ENCODE results near the gene SERP2. TPM values are rescaled to one million over a fixed set of nuclear protein-coding genes. Genes with fewer than 3 reads are reported as not detected.

Gene SERP2
- total and polyA plus RNA-seq, 8 donors, result 1.2 to 13.8 (median 1.9) TPM

GRCh38 chr13:44433863-44434765 lies 60.5 kb downstream of the SERP2 start:
- DNase-seq, result peak in 1 of 6 donors; percentile 34
- intact Hi-C loops (cut with DNase I), result loop anchor here in 1 of 3 donors (10.0 kb wide), 1 partner anchor 239 kb away; no protein-coding TSS in a partner anchor
- Histone ChIP-seq H3K27me3 (no peaks in the 10 kb centered on the region), H3K27ac (peak overlapping the region in 3 of 4 donors; percentile 40 to 99 (median 98)), H3K9me3 (no peaks in the 10 kb centered on the region), H3K4me3 (peak overlapping the region; percentile 24 to 54 (median 38)), H3K4me1 (peaks cover 10 to 36% (median 11%) of the 10 kb centered on the region in 3 donors), H3K36me3 (peaks cover 0 to 7% (median 0%) of the 10 kb centered on the region in 3 donors)
- WGBS, 2 donors, result 65 to 73% methylated on average over 15 of the region's 15 CpGs
- TF ChIP-seq, protein P1, sequence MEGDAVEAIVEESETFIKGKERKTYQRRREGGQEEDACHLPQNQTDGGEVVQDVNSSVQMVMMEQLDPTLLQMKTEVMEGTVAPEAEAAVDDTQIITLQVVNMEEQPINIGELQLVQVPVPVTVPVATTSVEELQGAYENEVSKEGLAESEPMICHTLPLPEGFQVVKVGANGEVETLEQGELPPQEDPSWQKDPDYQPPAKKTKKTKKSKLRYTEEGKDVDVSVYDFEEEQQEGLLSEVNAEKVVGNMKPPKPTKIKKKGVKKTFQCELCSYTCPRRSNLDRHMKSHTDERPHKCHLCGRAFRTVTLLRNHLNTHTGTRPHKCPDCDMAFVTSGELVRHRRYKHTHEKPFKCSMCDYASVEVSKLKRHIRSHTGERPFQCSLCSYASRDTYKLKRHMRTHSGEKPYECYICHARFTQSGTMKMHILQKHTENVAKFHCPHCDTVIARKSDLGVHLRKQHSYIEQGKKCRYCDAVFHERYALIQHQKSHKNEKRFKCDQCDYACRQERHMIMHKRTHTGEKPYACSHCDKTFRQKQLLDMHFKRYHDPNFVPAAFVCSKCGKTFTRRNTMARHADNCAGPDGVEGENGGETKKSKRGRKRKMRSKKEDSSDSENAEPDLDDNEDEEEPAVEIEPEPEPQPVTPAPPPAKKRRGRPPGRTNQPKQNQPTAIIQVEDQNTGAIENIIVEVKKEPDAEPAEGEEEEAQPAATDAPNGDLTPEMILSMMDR (IDR thresholded peaks at IDR 0.05), result no peak
- ATAC-seq, result no peak
- FAIRE-seq, result no peak

DNA sequence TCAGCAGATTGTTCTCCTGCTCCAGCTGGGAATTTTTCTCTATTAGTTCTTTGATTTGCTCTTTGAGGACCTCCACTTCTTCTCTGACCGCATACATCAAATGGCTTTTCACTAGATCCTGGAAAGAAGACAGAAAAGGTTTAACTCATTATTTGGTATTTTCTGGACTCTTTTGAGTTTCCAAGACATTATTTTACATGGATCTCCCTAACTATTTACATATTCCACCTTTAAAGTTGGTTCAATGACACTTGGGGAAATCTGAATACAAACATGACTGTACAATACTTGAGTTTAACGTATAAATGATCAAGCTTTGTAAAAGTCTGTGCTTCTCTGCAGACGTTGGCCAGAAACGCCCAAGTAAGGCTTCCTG lies 61.1 kb downstream of the SERP2 start:
- 3 to 6% methylated on average over 4 of the region's 4 CpGs for WGBS, 2 donors
- intact Hi-C loops (cut with DNase I), result loop anchor here in 2 of 3 donors (5.0 to 10.0 kb wide), 2 partner anchors 240 to 387 kb away; no protein-coding TSS in a partner anchor
- H3K36me3 ChIP-seq, result peaks cover 0 to 7% (median 0%) of the 10 kb centered on the region in 3 donors
- H3K9me3 ChIP-seq, result no peaks in the 10 kb centered on the region
- peak overlapping the region; percentile 24 to 54 (median 38) for H3K4me3 ChIP-seq
- FAIRE-seq (no peak), ATAC-seq (no peak), DNase-seq (no peak)
- peaks cover 10 to 36% (median 11%) of the 10 kb centered on the region in 3 donors for H3K4me1 ChIP-seq
- H3K27me3 ChIP-seq, result no peaks in the 10 kb centered on the region
- H3K27ac ChIP-seq, result peak overlapping the region; percentile 40 to 99 (median 92)
- TF ChIP-seq, protein P1 (IDR thresholded peaks at IDR 0.05), result no peak

GRCh38 chr13:44435142-44435918 lies 61.7 kb downstream of the SERP2 start:
- 0 to 1% methylated on average over 49 to 51 of the region's 51 CpGs for WGBS, 2 donors
- intact Hi-C loops (cut with DNase I), result loop anchor here in 2 of 3 donors (5.0 to 10.0 kb wide), 2 partner anchors 241 to 388 kb away; no protein-coding TSS in a partner anchor
- peak; percentile 78 to 86 (median 84) for ATAC-seq
- Histone ChIP-seq H3K9me3 (no peaks in the 10 kb centered on the region), H3K4me3 (peak overlapping the region; percentile 45 to 77 (median 50)), H3K4me1 (peaks cover 10 to 36% (median 11%) of the 10 kb centered on the region in 3 donors), H3K36me3 (peaks cover 0 to 7% (median 0%) of the 10 kb centered on the region in 3 donors), H3K27ac (peak overlapping the region; percentile 85 to 99 (median 92)), H3K27me3 (no peaks in the 10 kb centered on the region)
- TF ChIP-seq, protein P1 (IDR thresholded peaks at IDR 0.05), result no peak
- DNase-seq, result peak; percentile 95 to 99 (median 97)
- peak; percentile 95 for FAIRE-seq

- TF ChIP-seq, protein P1 (IDR thresholded peaks at IDR 0.05), result no peak
- peaks cover 0 to 7% (median 0%) of the 10 kb centered on the region in 3 donors for H3K36me3 ChIP-seq
- no peak for FAIRE-seq
- H3K27ac ChIP-seq, result peak overlapping the region; percentile 85 to 99 (median 92)
- no peaks in the 10 kb centered on the region for H3K27me3 ChIP-seq
- no peak for ATAC-seq
- no peak for DNase-seq
- intact Hi-C loops (cut with DNase I), result loop anchor here in 2 of 3 donors (5.0 to 10.0 kb wide), 2 partner anchors 241 to 389 kb away; no protein-coding TSS in a partner anchor
- peaks cover 10 to 31% (median 11%) of the 10 kb centered on the region in 3 donors for H3K4me1 ChIP-seq
- H3K4me3 ChIP-seq, result peak overlapping the region; percentile 45 to 77 (median 50)
- no peaks in the 10 kb centered on the region for H3K9me3 ChIP-seq
- 0% methylated on average over 9 of the region's 9 CpGs for WGBS, 2 donors
Observed at GRCh38 chr13:44435919-44436510, 62.4 kb downstream of the SERP2 start.

All from pancreas (tissue), 10 donors.